ENCODE results near the gene PLXNB1. TPM values are rescaled to one million over a fixed set of nuclear protein-coding genes. Genes with fewer than 3 reads are reported as not detected.

The PLXNB1 gene
- total RNA-seq, 1 experiment from 2014 or later: 8.9 TPM

- DNase-seq (ENCODE audit: low read depth): no peak
Measured at GRCh38 chr3:48419149-48419548, 10.7 kb downstream of the PLXNB1 start.

GRCh38 chr3:48418651-48419050 lies 11.2 kb downstream of the PLXNB1 start:
- no peak for DNase-seq (ENCODE audit: low read depth)

GRCh38 chr3:48418140-48418539 lies 11.7 kb downstream of the PLXNB1 start:
- DNase-seq (ENCODE audit: low read depth): no peak

GRCh38 chr3:48417529-48418108 lies 12.3 kb downstream of the PLXNB1 start:
- no peak for DNase-seq (ENCODE audit: low read depth)

DNA sequence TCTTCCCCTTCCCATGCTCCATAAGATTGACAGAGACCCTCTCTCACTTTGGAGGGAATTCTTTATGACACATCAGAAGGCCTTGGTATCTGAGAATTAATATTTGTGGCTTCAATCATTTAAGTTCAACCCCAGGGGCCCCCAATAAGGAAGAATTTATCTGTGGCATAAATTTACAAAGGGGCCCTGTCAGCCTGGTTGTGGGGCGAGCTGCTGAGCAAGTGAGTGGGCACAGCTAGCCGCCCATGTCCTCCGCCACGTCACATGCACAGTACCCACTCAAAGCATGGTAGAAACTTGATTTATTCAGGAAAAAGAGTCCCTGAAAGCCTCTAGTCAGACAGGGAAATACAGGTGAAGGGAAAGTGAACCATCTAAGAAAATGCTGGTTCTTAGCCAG lies 13.3 kb downstream of the PLXNB1 start:
- no peak for DNase-seq (ENCODE audit: low read depth)

DNA sequence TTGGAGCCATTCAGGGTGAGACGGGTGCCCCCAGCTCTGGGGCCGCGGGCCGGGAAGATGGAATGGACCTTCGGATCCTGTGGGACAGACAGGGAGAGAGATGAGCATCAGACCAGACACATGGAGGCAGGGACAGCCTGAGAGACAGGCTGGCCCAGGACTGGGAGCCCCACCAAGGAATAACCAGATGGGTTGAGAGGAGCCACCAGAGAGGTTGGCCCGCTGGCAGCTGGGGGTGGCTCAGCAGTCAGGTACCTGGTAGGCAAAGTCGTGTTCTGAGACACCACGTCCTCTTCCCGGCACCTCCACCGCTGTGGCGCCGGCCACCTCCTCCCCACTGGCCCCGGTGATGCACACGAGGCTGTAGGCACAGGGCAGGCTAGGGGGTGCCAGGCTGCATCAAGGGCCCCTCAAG lies 13.8 kb downstream of the PLXNB1 start:
- DNase-seq (ENCODE audit: low read depth): no peak

DNA sequence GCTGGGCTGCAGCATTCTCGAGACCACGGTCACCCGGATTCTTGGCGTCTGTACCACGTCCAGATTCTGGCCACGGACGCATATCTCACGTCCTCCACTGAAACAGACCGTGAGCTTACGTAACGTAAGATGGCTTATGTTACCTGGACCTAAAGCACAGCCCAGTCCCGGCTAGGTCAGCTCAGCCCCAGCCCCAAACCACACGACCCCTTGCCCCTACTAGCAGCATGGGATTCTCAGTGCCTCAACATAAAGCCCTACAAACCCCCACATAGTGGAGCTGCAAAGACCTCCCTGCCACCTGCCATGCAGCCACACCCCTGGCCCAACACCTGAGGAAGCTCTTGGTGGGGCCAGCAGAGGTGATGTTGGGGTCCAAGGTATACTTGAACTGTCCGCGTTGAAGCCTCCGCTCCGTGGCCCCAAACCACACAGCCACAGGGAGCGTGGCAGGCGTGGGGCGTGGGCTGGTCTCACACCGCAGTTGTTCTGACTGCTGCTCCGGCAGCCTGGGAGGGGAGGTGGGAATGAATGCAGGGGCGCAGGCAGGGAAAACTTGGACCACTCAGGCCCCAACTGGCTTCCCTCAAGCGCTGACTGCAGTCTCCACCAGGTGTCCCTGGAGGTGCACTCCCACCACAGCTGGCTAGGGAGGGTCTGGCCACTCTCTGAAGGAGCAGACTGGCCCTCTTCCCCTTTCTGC lies 14.5 kb downstream of the PLXNB1 start:
- no peak for DNase-seq (ENCODE audit: low read depth)

- no peak for DNase-seq (ENCODE audit: low read depth)
Measured at GRCh38 chr3:48414376-48415250, 15.3 kb downstream of the PLXNB1 start.

DNA sequence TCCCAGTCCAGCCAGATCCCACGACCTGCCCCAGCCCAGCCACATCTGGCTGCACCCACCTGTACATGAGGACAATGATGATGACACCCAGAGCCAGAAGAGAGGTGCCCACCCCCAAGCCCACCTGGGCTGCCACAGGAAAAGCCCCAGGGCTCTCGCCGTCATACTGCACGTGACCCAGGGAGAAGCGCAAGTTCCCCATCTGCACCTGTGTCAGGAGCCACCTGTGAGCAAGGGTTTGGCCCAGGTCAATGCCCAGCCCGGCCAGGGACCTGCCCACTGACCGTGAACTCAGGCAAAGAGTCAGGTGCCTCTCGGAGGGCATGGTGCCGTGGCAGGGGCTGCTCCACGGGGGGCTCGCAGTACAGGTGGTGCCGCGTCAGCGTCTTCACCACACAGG lies 16.3 kb downstream of the PLXNB1 start:
- DNase-seq (ENCODE audit: low read depth): no peak

GRCh38 chr3:48413086-48413485 lies 16.8 kb downstream of the PLXNB1 start:
- DNase-seq (ENCODE audit: low read depth): no peak

DNA sequence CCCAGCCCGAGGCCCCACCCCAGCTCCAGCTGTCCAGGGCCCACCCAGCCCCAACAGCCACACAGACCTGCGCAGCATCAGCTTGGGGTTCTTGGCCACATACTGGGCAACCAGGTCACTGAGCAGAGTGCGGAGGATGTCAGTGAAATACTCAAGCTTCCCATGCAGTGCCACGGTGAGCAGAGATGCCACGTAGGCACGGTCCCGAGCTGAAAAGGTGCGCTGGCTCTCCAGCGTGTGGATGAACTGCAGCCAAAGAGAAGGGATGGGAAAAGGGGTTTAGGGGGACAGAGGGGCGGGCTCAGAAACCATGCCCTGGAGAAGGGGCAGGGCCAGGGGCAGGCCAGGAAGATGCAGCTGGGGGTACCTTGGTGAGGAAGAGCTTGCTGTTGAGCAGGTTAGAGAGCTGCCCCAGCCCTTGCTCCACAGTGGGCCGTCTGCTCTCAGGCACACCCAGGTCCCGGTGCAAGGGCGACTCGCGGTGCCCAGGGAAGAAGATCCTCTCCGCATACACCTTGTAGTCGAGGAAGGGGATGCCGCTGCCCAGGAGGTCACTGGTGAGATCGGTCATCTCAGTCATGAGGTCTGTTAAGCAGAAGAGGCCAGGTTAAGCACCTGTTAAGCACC lies 17.4 kb downstream of the PLXNB1 start:
- DNase-seq (ENCODE audit: low read depth): no peak

GRCh38 chr3:48411606-48412374 lies 18.1 kb downstream of the PLXNB1 start:
- no peak for DNase-seq (ENCODE audit: low read depth)

DNA sequence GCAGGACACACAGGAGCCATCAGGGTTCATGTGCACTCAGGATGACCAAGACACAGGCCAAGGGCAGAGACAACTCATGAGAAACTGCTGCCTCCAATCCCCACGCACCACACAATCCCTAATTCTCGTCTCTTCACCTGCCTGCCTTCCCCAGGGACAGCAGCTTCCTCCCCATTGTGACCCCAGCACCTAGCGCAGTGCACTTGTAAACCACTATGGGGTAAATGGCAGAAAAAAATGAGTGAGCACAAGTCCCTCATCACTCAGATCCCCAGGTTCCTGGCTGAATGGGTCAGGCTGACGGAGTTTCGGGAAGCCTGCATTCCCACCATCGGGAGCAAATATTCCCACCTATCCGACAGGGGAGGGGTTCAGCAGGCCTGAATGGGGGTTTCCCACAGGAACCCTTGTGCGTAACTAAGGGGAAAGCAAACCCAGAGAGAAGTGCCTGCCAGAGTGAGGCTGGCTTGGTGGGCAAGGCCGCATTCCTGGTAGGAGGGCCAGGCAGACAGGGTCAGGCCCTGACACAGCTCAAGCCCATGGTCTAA lies 18.8 kb downstream of the PLXNB1 start:
- no peak for DNase-seq (ENCODE audit: low read depth)

GRCh38 chr3:48410205-48411040 lies 19.5 kb downstream of the PLXNB1 start:
- DNase-seq (ENCODE audit: low read depth): no peak

- DNase-seq (ENCODE audit: low read depth): no peak
Measured at GRCh38 chr3:48409291-48410201, 20.3 kb downstream of the PLXNB1 start.

DNA sequence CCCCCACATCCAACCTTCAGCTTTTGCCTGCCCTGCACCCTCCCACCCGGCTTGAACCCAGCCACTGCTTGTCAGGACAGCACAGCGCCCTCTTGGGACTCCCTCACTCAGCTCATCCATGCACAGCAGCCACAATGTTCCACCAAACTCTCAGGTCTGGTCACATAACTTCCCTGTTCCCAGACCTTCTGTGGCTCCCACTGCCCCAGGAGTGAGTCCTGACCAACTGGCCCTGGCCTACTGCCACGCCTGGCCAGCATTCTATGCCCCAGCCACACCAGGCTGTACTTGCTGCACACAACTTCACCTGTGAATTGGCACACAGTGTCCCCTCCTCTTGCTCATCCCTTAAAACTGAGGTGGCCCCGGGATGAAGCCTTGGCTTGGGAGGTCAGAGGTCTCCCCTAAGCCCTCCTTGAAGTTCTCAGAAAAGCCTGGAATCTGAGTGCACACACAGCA lies 21.0 kb downstream of the PLXNB1 start:
- DNase-seq (ENCODE audit: low read depth): no peak

GRCh38 chr3:48407542-48408099 lies 22.3 kb downstream of the PLXNB1 start:
- no peak for DNase-seq (ENCODE audit: low read depth)
